Measurements from ENCODE around the gene BMPR1A. TPM values are rescaled to one million over a fixed set of nuclear protein-coding genes. Genes with fewer than 3 reads are reported as not detected.

The BMPR1A gene
- total and polyA plus RNA-seq, 10 of the 15 experiments (the other 5 are each of a cell fraction or from before 2014, with no cell fraction given), result 2.3 to 22.7 (median 13.1) TPM

- in situ Hi-C loops (cut with MboI), result no loop called here
- H3K9ac ChIP-seq (ENCODE audit: control insufficient read depth, insufficient read depth, low read length), result no peak within 1 kb of the TSS
- WGBS (ENCODE audit: insufficient coverage, insufficient replicate concordance, low lambda C conversion rate, missing lambda C conversion rate), result 37% methylated on average over 18 of the region's 22 CpGs
- no TSS peak for BruUV-seq (replicated peaks)
- no peaks in the 10 kb centered on the region; the same call in 2 of the 3 replicates for H3K9me3 ChIP-seq (replicated peaks; ENCODE audit: control insufficient read depth, insufficient read depth, low read length)
- intact Hi-C loops (cut with micrococcal nuclease; ENCODE audit: unreplicated experiment), result no loop called here
- no peak for FAIRE-seq
- TF ChIP-seq JUNB (IDR thresholded peaks at IDR 0.05) (no peak), NFYB (IDR thresholded peaks at IDR 0.05; ENCODE audit: insufficient read depth, low read depth, low read length) (no peak), NBN (IDR thresholded peaks at IDR 0.05) (no peak), FOXK2 (IDR thresholded peaks at IDR 0.05) (no peak)
- no peak within 1 kb of the TSS for H3K27ac ChIP-seq (ENCODE audit: control insufficient read depth, insufficient read depth)
- SMC1A ChIA-PET (ENCODE audit: uncharacterized antibody, unreplicated experiment), result no interaction called here
- peaks cover 15% of the 10 kb centered on the region for H3K4me1 ChIP-seq (ENCODE audit: control insufficient read depth, insufficient read depth, low read length)
- H3K36me3 ChIP-seq (ENCODE audit: control insufficient read depth in 2 of 2, insufficient read depth in 2 of 2, low read length in 1 of 2), result no peaks in the 10 kb centered on the region
- no peak within 1 kb of the TSS for H3K4me3 ChIP-seq
- no peak within 1 kb of the TSS for H2AFZ ChIP-seq (ENCODE audit: control insufficient read depth, low read depth, low read length)
- H3K4me2 ChIP-seq (ENCODE audit: control insufficient read depth, insufficient read depth), result no peak within 1 kb of the TSS
- no peak for DNase-seq (ENCODE audit: low read depth, low spot score)
- H3K79me2 ChIP-seq (ENCODE audit: control insufficient read depth, insufficient read depth, low read length), result no peaks in the 10 kb centered on the region
- RAD21 ChIA-PET (ENCODE audit: unreplicated experiment), result interaction anchor here (0.6 kb wide), 1 partner anchor 67 kb away, joined by 4 read pairs; no protein-coding TSS in a partner anchor
- no peaks in the 10 kb centered on the region for H3K27me3 ChIP-seq (replicated peaks in 1 of 2; ENCODE audit: control insufficient read depth in 2 of 2, insufficient read depth in 2 of 2, low read length in 1 of 2)
- ATAC-seq, result no peak
- no peaks in the 10 kb centered on the region for H4K20me1 ChIP-seq (ENCODE audit: control insufficient read depth, insufficient read depth)
- POLR2A ChIA-PET, result interaction anchor here (0.6 kb wide), 1 partner anchor 16 kb away, joined by 5 read pairs; no protein-coding TSS in a partner anchor
- CTCF ChIA-PET, result interaction anchor here (0.8 to 1.6 kb wide), 3 partner anchors 8 to 266 kb away, joined by 3 to 6 read pairs (median 4); no protein-coding TSS in a partner anchor
Measured at GRCh38 chr10:86958116-86958900, 201.9 kb downstream of the BMPR1A start, which contains the start of gene SNCG. Gene SNCG, plus strand, starts transcription at chr10:86958599. Its CDS starts 99 bp downstream, at chr10:86958698.

DNA sequence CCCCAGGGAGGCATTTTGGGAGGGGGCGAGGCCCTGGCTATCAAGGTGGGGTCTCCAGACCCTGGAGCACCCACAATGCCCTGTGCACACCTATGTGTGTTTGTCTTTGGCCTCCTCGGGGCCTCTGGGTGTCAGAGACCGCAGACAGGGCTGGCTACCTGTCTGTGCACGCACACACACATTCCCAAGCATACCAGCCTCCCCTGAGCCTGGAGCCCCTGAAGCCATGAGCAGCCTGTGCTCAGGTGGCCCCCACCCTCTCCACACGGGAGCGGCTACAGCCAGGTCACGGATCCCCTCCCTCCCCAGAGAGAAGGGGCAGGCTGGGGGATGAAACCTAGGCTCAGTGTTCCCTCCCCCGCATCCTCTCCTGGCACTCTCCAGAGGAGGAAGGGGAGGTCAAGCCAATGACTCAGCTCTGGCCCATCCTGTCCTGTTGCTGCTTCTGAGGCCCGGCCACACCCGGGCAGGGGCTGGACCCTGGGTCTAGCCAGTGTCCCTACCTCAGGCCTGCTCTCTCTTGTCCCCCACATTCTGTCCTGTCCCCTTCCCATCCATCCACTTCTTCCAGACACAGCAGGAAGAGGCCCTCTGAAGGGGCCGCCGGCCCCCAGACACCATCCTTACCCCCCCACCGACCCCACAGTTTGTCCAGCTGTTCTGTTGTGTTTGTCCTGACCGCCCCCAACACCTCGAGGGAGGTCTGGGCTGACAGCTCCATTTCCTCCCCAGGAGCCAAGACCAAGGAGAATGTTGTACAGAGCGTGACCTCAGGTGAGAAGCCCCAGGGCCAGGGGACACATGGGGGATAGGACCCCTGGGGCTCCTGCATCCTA is 202.7 kb downstream of the BMPR1A start:
- CTCF ChIA-PET, result interaction anchor here (0.7 to 2.2 kb wide), 6 partner anchors 11 to 269 kb away, joined by 3 to 6 read pairs (median 4); no protein-coding TSS in a partner anchor
- H3K9me3 ChIP-seq (replicated peaks; ENCODE audit: control insufficient read depth, insufficient read depth, low read length), result no peaks in the 10 kb centered on the region
- intact Hi-C loops (cut with micrococcal nuclease; ENCODE audit: unreplicated experiment) (no loop called here), in situ Hi-C loops (cut with MboI) (no loop called here)
- no peak for DNase-seq (ENCODE audit: low read depth, low spot score)
- H3K4me2 ChIP-seq (ENCODE audit: control insufficient read depth, insufficient read depth), result no peak overlapping the region
- SMC1A ChIA-PET (ENCODE audit: uncharacterized antibody, unreplicated experiment), result no interaction called here
- no peak overlapping the region for H3K9ac ChIP-seq (ENCODE audit: control insufficient read depth, insufficient read depth, low read length)
- no peak for TF ChIP-seq KLF5 (IDR thresholded peaks at IDR 0.05; ENCODE audit: partially characterized antibody)
- TF ChIP-seq SMC3 (IDR thresholded peaks at IDR 0.05; ENCODE audit: borderline replicate concordance, low read length), result no peak
- no peak for TF ChIP-seq BCL11A (IDR thresholded peaks at IDR 0.05; ENCODE audit: low read depth, low read length)
- no peaks in the 10 kb centered on the region for H3K79me2 ChIP-seq (ENCODE audit: control insufficient read depth, insufficient read depth, low read length)
- POLR2A ChIA-PET, result interaction anchor here (1.4 kb wide), 1 partner anchor 12 kb away, joined by 3 read pairs; no protein-coding TSS in a partner anchor
- no peak for FAIRE-seq
- no peaks in the 10 kb centered on the region for H3K27me3 ChIP-seq (replicated peaks in 1 of 2; ENCODE audit: control insufficient read depth in 2 of 2, insufficient read depth in 2 of 2, low read length in 1 of 2)
- no peaks in the 10 kb centered on the region for H3K36me3 ChIP-seq (ENCODE audit: control insufficient read depth in 2 of 2, insufficient read depth in 2 of 2, low read length in 1 of 2)
- H3K27ac ChIP-seq (ENCODE audit: control insufficient read depth, insufficient read depth), result no peak overlapping the region
- WGBS (ENCODE audit: insufficient coverage, insufficient replicate concordance, low lambda C conversion rate, missing lambda C conversion rate), result 42% methylated on average over 15 of the region's 16 CpGs
- no peak for ATAC-seq
- H3K4me3 ChIP-seq, result no peak overlapping the region
- no TSS peak for BruUV-seq (replicated peaks)
- RAD21 ChIA-PET (ENCODE audit: unreplicated experiment), result no interaction called here
- H2AFZ ChIP-seq (ENCODE audit: control insufficient read depth, low read depth, low read length), result no peak overlapping the region
- H3K4me1 ChIP-seq (ENCODE audit: control insufficient read depth, insufficient read depth, low read length), result peaks cover 16% of the 10 kb centered on the region
- no peaks in the 10 kb centered on the region for H4K20me1 ChIP-seq (ENCODE audit: control insufficient read depth, insufficient read depth)

Measured in GM12878 (cell line).